ENCODE data around the gene MRPS15.

- TF ChIP-seq POLR2A (IDR thresholded peaks at IDR 0.05; ENCODE audit: borderline replicate concordance, extremely low read depth, insufficient read depth, insufficient read length): no peak
- TF ChIP-seq, protein P1, sequence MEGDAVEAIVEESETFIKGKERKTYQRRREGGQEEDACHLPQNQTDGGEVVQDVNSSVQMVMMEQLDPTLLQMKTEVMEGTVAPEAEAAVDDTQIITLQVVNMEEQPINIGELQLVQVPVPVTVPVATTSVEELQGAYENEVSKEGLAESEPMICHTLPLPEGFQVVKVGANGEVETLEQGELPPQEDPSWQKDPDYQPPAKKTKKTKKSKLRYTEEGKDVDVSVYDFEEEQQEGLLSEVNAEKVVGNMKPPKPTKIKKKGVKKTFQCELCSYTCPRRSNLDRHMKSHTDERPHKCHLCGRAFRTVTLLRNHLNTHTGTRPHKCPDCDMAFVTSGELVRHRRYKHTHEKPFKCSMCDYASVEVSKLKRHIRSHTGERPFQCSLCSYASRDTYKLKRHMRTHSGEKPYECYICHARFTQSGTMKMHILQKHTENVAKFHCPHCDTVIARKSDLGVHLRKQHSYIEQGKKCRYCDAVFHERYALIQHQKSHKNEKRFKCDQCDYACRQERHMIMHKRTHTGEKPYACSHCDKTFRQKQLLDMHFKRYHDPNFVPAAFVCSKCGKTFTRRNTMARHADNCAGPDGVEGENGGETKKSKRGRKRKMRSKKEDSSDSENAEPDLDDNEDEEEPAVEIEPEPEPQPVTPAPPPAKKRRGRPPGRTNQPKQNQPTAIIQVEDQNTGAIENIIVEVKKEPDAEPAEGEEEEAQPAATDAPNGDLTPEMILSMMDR (IDR thresholded peaks at IDR 0.05 in 2 of 3, conservative IDR thresholded peaks at IDR 0.05 in 1 of 3; ENCODE audit: borderline replicate concordance in 1 of 3, insufficient read depth in 1 of 3, low read depth in 2 of 3, low read length in 2 of 3): no peak
These were observed 44.6 kb downstream of the MRPS15 start for GRCh38 chr1:36419569-36419968.

Data from HCT116 (cell line).